Suppressor macrophage treated with lipopolysaccharide for 4 hours (primary cell): ENCODE data around the gene DBF4B.

ENCODE experiments used
- DNase-seq: peaks from one replicate; pipeline ENCODE4 v3.0.0-alpha.2; 2020

Gene DBF4B

GRCh38 chr17:44760474-44761308, 52.2 kb downstream of the DBF4B start:
- DNase-seq: no peak

GRCh38 chr17:44761932-44762810, 53.7 kb downstream of the DBF4B start:
- no peak for DNase-seq

- DNase-seq: no peak
Observed at GRCh38 chr17:44763170-44763569, 54.7 kb downstream of the DBF4B start.

GRCh38 chr17:44765965-44766364, 57.5 kb downstream of the DBF4B start:
- no peak for DNase-seq

- DNase-seq: no peak
Observed at GRCh38 chr17:44766409-44767038, 58.1 kb downstream of the DBF4B start.

GRCh38 chr17:44767493-44767892, 59.0 kb downstream of the DBF4B start:
- no peak for DNase-seq

GRCh38 chr17:44768505-44769142, 60.2 kb downstream of the DBF4B start:
- no peak for DNase-seq

GRCh38 chr17:44769230-44769629, 60.8 kb downstream of the DBF4B start:
- no peak for DNase-seq

GRCh38 chr17:44769647-44770084, 61.2 kb downstream of the DBF4B start:
- no peak for DNase-seq

- DNase-seq: no peak
Observed at GRCh38 chr17:44770166-44770925, 61.9 kb downstream of the DBF4B start.

- DNase-seq: no peak
Observed at GRCh38 chr17:44772308-44773045, 64.0 kb downstream of the DBF4B start.

- DNase-seq: no peak
Observed at GRCh38 chr17:44773140-44773539, 64.7 kb downstream of the DBF4B start.

GRCh38 chr17:44774271-44775135, 66.0 kb downstream of the DBF4B start:
- DNase-seq: peak; percentile 91

GRCh38 chr17:44775136-44775837, 66.8 kb downstream of the DBF4B start:
- DNase-seq: peak; percentile 97

- DNase-seq: peak; percentile 15
Observed at GRCh38 chr17:44775838-44776621, 67.6 kb downstream of the DBF4B start.

- no peak for DNase-seq
Observed at GRCh38 chr17:44776628-44777393, 68.3 kb downstream of the DBF4B start.

GRCh38 chr17:44777394-44778348, 69.2 kb downstream of the DBF4B start:
- DNase-seq: no peak
